K562 (cell line): Measurements from ENCODE around the gene VPS41. TPM values are rescaled to one million over a fixed set of nuclear protein-coding genes. Genes with fewer than 3 reads are reported as not detected.

Experiments used
- ATAC-seq: fragments of 200-7000 bp; cut with Tn5 transposase; 3 replicates; pipeline ENCODE4 v1.9.1; 2020; ENCODE audit warnings: moderate library complexity
- BruUV-seq: library from RNA; stranded (reverse); fragments of 400-500 nt; replicated peaks from 2 replicates; lab custom pipeline; 2021; lab: Mats Ljungman, UMichigan
- CTCF ChIA-PET: fragments of 300-600 bp; formaldehyde crosslinking; extraction: SDS; loops from one replicate; lab custom pipeline; 2021; ENCODE audit warnings: low intra/inter-chr PET ratio; lab: Yijun Ruan, JAX
- POLR2A ChIA-PET: fragments of 300-600, 350-650 bp; sonication (Branson Sonifier 250); formaldehyde crosslinking; extraction: SDS; loops from one replicate; lab custom pipeline; 2021; ENCODE audit warnings: antibody characterized with exemption, inconsistent platforms; lab: Yijun Ruan, JAX
- DNase-seq, 4 experiments: peaks; one replicate each; pipeline versions ENCODE4 v3.0.0 to v3.0.0-alpha.2; 2011 to 2018; ENCODE audit warnings: low spot score in 3 of 4, mixed read lengths in 3 of 4; ENCODE audit errors: extremely low read depth in 1 of 4
- FAIRE-seq: peaks from 2 replicates; lab custom pipeline; 2011; peaks lifted over from hg19 to GRCh38; lab: Jason Lieb, UNC
- H2AFZ ChIP-seq: 2 replicates; pipeline ENCODE4 v1.6.0; 2011; ENCODE audit warnings: low read depth, low read length, control low read depth, inconsistent platforms
- H3K27ac ChIP-seq: fragments of 200-600 bp; 3 replicates; pipeline ENCODE4 v1.8.0; 2011; ENCODE audit warnings: low read depth, mild to moderate bottlenecking, control low read depth, inconsistent platforms, low read length, moderate library complexity, mixed read lengths; ENCODE audit errors: extremely low read depth
- H3K27me3 ChIP-seq, 2 experiments: fragments of 300-600 bp in 1 of 2; 2 replicates in 1 of 2; 3 replicates in 1 of 2; pipeline versions ENCODE4 v1.6.0 to v1.8.0; 2011; ENCODE audit warnings: inconsistent platforms in 2 of 2, low read length in 2 of 2, mild to moderate bottlenecking in 1 of 2, mixed read lengths in 1 of 2, moderate library complexity in 1 of 2; ENCODE audit not compliant: control insufficient read depth in 2 of 2, insufficient read depth in 2 of 2
- H3K36me3 ChIP-seq: fragments of 300-600 bp; 3 replicates; pipeline ENCODE4 v1.8.0; 2011; ENCODE audit warnings: mild to moderate bottlenecking, low read length, inconsistent platforms; ENCODE audit not compliant: control insufficient read depth, insufficient read depth
- H3K4me1 ChIP-seq, 2 experiments: fragments of 200-600 bp in 1 of 2; replicated peaks in 1 of 2; 2 replicates in 1 of 2; 3 replicates in 1 of 2; pipeline versions ENCODE4 v1.5.1 to v1.8.0; 2011; ENCODE audit warnings: inconsistent platforms in 2 of 2, low read length in 2 of 2, mild to moderate bottlenecking in 1 of 2, mixed read lengths in 1 of 2, moderate library complexity in 1 of 2; ENCODE audit not compliant: control insufficient read depth in 2 of 2, insufficient read depth in 2 of 2
- H3K4me2 ChIP-seq: 2 replicates; pipeline ENCODE4 v1.6.1; 2011; ENCODE audit warnings: low read length, control low read depth, inconsistent platforms, mixed read lengths; ENCODE audit not compliant: insufficient read depth
- H3K4me3 ChIP-seq: fragments of 200-600 bp; sonication (generic), shearing (Covaris generic); 2 replicates; pipeline ENCODE4 v1.5.1; 2016; ENCODE audit warnings: control low read depth, inconsistent platforms
- H3K79me2 ChIP-seq: fragments of 200-600 bp; 3 replicates; pipeline ENCODE4 v1.8.0; 2011; ENCODE audit warnings: low read length, inconsistent platforms; ENCODE audit not compliant: control insufficient read depth, insufficient read depth
- H3K9ac ChIP-seq, 2 experiments: 2 replicates each; pipeline versions ENCODE4 v1.6.0 to v1.6.1; 2011; ENCODE audit warnings: low read depth in 2 of 2, low read length in 2 of 2, control low read depth in 1 of 2, inconsistent platforms in 1 of 2, mild to moderate bottlenecking in 1 of 2, mixed read lengths in 1 of 2; ENCODE audit not compliant: insufficient read depth in 1 of 2
- H3K9me1 ChIP-seq: one replicate; pipeline ENCODE4 v1.6.0; 2011; ENCODE audit warnings: inconsistent platforms, mild to moderate bottlenecking, low read length, moderate library complexity; ENCODE audit not compliant: control insufficient read depth, insufficient read depth
- H3K9me3 ChIP-seq: replicated peaks from 2 replicates; pipeline ENCODE4 v1.5.1; 2011; ENCODE audit warnings: low read depth, low read length, inconsistent platforms; ENCODE audit not compliant: control insufficient read depth, insufficient read depth
- H4K20me1 ChIP-seq: replicated peaks from 2 replicates; pipeline ENCODE4 v1.6.1; 2011; ENCODE audit warnings: low read length, inconsistent platforms, mixed read lengths; ENCODE audit not compliant: control insufficient read depth, insufficient read depth
- BRF1 ChIP-seq: IDR thresholded peaks from 3 replicates; pipeline ENCODE4 v1.6.1; 2011; ENCODE audit warnings: borderline replicate concordance, mild to moderate bottlenecking; ENCODE audit not compliant: insufficient read length; ENCODE audit errors: extremely low read depth
- ELF4 ChIP-seq: fragments of 450-650 bp; formaldehyde crosslinking; IDR thresholded peaks from 2 replicates; pipeline ENCODE4 v1.4.0; 2022; ENCODE audit warnings: missing genetic modification characterization
- GABPB1 ChIP-seq: sonication (generic); formaldehyde crosslinking; IDR thresholded peaks from 2 replicates; pipeline ENCODE4 v1.8.0; 2022; ENCODE audit warnings: mild to moderate bottlenecking, missing genetic modification reagents
- HBP1 ChIP-seq: fragments of 450-650 bp; formaldehyde crosslinking; IDR thresholded peaks from 2 replicates; pipeline ENCODE4 v1.4.0; 2022; ENCODE audit warnings: missing genetic modification characterization
- HMGN3 ChIP-seq: IDR thresholded peaks from 2 replicates; pipeline ENCODE4 v1.6.1; 2011; ENCODE audit warnings: borderline replicate concordance, low read depth, mild to moderate bottlenecking, mixed read lengths, low read length; ENCODE audit not compliant: insufficient read length; ENCODE audit errors: extremely low read depth
- MNT ChIP-seq, 2 experiments: fragments of 450-650 bp; conservative IDR thresholded peaks; 2 replicates each; pipeline ENCODE4 v1.6.1; 2017; ENCODE audit warnings: mild to moderate bottlenecking in 2 of 2, moderate library complexity in 2 of 2
- NR2C1 ChIP-seq, 2 experiments: fragments of 450-650 bp; IDR thresholded peaks; 2 replicates each; pipeline ENCODE4 v1.6.1; 2017; ENCODE audit warnings: mild to moderate bottlenecking in 2 of 2, antibody characterized with exemption in 1 of 2, inconsistent platforms in 1 of 2, missing compliant biosample characterization in 1 of 2, missing genetic modification characterization in 1 of 2
- TAF1 ChIP-seq: IDR thresholded peaks from 2 replicates; pipeline ENCODE4 v1.6.1; 2011; ENCODE audit warnings: mild to moderate bottlenecking, low read length, moderate library complexity; ENCODE audit not compliant: insufficient read depth, control insufficient read depth, severe bottlenecking; ENCODE audit errors: extremely low read depth
- ZNF12 ChIP-seq: sonication (generic); formaldehyde crosslinking; IDR thresholded peaks from 2 replicates; pipeline ENCODE4 v1.4.0; 2020; ENCODE audit warnings: mild to moderate bottlenecking, missing genetic modification reagents
- WGBS: fragments of 100-300 bp; shearing (Covaris generic); methylation state at CpG from one replicate; pipeline ENCODE4 v1.1.6; 2016; ENCODE audit warnings: low coverage, mixed read lengths; ENCODE audit not compliant: insufficient coverage; ENCODE audit errors: missing lambda C conversion rate; 5-methylcytosine and 5-hydroxymethylcytosine counted together
- in situ Hi-C: fragments of 300-500 bp; cut with MboI; formaldehyde crosslinking; loops from 4 replicates; pipeline ENCODE4 v1.15.0; 2018; ENCODE audit warnings: inconsistent platforms, mixed read lengths
- intact Hi-C: fragments of 100-400 bp; cut with micrococcal nuclease; formaldehyde crosslinking; loops from 2 replicates; pipeline ENCODE4 v1.14.2; 2022
- polyA plus RNA-seq, 8 experiments: library from polyadenylated mRNA; depleted of rRNA in 4 of 8; stranded (reverse) in 5 of 8; unstranded in 3 of 8; fragments of >200 nt; fragmentation: Nextera tagmentation in 2 of 8; fragmentation: Illumina TruSeq in 1 of 8; extraction: Ambion mirVana in 2 of 8; extraction: Trizol in 1 of 8; gene quantifications; 2 replicates each; pipeline versions ENCODE4 v1.2.1 to v1.2.3, GENCODE V29; 2011 to 2014; ENCODE audit warnings: inconsistent platforms in 1 of 8, missing spikeins in 1 of 8
- total RNA-seq, 7 experiments: library from RNA; depleted of rRNA in 6 of 7; stranded (reverse); fragments of >200 nt in 6 of 7; fragmentation: Illumina TruSeq in 2 of 7; extraction: Trizol in 2 of 7; gene quantifications; 2 replicates each; pipeline versions ENCODE4 v1.2.1 to v1.2.3, GENCODE V29; 2011 to 2021; ENCODE audit warnings: low replicate concordance in 1 of 7
- TF ChIP-seq, protein P1 (sequence below): fragments of 250-450 bp; sonication (Bioruptor Pico); IDR thresholded peaks from 2 replicates; pipeline ENCODE4 v1.5.0; 2022; ENCODE audit warnings: mild to moderate bottlenecking

Gene VPS41
- total and polyA plus RNA-seq, 9 of the 15 experiments (the other 6 are each of a cell fraction or from before 2014, with no cell fraction given), result 17.7 to 46.8 (median 32.1) TPM

- Histone ChIP-seq H4K20me1 (no peaks in the 10 kb centered on the region), H3K27me3 (peaks cover 11 to 12% of the 10 kb centered on the region in 2 experiments; a peak in 3 of 5 replicates), H3K36me3 (no peaks in the 10 kb centered on the region), H3K79me2 (no peaks in the 10 kb centered on the region), H3K27ac (no peak overlapping the region), H3K4me3 (no peak overlapping the region), H3K9me1 (no peaks in the 10 kb centered on the region), H2AFZ (no peak overlapping the region), H3K9me3 (no peaks in the 10 kb centered on the region), H3K9ac (no peak overlapping the region), H3K4me2 (no peak overlapping the region), H3K4me1 (no peaks in the 10 kb centered on the region)
- POLR2A ChIA-PET, result no interaction called here
- no peak for DNase-seq
- no peak for FAIRE-seq
- TF ChIP-seq BRF1 (no peak), MNT (conservative IDR thresholded peaks at IDR 0.05) (no peak), GABPB1 (no peak), HBP1 (CRISPR knock-in tag) (no peak), ELF4 (no peak), HMGN3 (no peak), TAF1 (no peak), ZNF12 (CRISPR knock-in tag) (no peak), NR2C1 (IDR thresholded peaks at IDR 0.05) (no peak), NR2C1 (tag; IDR thresholded peaks at IDR 0.05) (no peak)
- TF ChIP-seq, protein P1, sequence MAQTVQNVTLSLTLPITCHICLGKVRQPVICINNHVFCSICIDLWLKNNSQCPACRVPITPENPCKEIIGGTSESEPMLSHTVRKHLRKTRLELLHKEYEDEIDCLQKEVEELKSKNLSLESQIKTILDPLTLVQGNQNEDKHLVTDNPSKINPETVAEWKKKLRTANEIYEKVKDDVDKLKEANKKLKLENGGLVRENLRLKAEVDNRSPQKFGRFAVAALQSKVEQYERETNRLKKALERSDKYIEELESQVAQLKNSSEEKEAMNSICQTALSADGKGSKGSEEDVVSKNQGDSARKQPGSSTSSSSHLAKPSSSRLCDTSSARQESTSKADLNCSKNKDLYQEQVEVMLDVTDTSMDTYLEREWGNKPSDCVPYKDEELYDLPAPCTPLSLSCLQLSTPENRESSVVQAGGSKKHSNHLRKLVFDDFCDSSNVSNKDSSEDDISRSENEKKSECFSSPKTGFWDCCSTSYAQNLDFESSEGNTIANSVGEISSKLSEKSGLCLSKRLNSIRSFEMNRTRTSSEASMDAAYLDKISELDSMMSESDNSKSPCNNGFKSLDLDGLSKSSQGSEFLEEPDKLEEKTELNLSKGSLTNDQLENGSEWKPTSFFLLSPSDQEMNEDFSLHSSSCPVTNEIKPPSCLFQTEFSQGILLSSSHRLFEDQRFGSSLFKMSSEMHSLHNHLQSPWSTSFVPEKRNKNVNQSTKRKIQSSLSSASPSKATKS (CRISPR knock-in tag), result no peak
- ATAC-seq, result no peak
- 1% methylated on average over 4 of the region's 4 CpGs for WGBS
- intact Hi-C loops (no loop called here), in situ Hi-C loops (no loop called here)
- CTCF ChIA-PET, result no interaction called here
- BruUV-seq, result no TSS peak
These were observed 45.0 kb upstream of the VPS41 start for GRCh38 chr7:38953971-38954370.
